Endothelial cell of umbilical vein (primary cell): ENCODE measurements around the gene SNX22. TPM values are rescaled to one million over a fixed set of nuclear protein-coding genes. Genes with fewer than 3 reads are reported as not detected.

ENCODE experiments used
- BruUV-seq: library from RNA; stranded (reverse); fragments of 400-500 nt; replicated peaks from 2 replicates; lab custom pipeline; 2021; lab: Mats Ljungman, UMichigan
- CTCF ChIA-PET: fragments of 300-600, 350-600 bp; sonication (Branson Sonifier 250); formaldehyde crosslinking; loops from one replicate; lab custom pipeline; 2021; ENCODE audit warnings: antibody characterized with exemption, inconsistent platforms; lab: Charles Lee
- POLR2A ChIA-PET: fragments of 300-600, 350-600 bp; sonication (Branson Sonifier 250); formaldehyde crosslinking; loops from one replicate; lab custom pipeline; 2021; ENCODE audit warnings: antibody characterized with exemption, inconsistent platforms; lab: Charles Lee
- DNase-seq: peaks from one replicate; pipeline ENCODE4 v3.0.0-alpha.2; 2011; ENCODE audit warnings: low read depth, low spot score
- FAIRE-seq: peaks from 2 replicates; lab custom pipeline; 2011; peaks lifted over from hg19 to GRCh38; lab: Jason Lieb, UNC
- H2AFZ ChIP-seq: 2 replicates; pipeline ENCODE4 v1.6.0; 2012; ENCODE audit warnings: low read depth, low read length, control low read depth, inconsistent platforms
- H3K27ac ChIP-seq: 2 replicates; pipeline ENCODE4 v1.5.1; 2011; ENCODE audit warnings: low read depth, mild to moderate bottlenecking, control low read depth, low read length, moderate library complexity; ENCODE audit not compliant: insufficient read depth
- H3K27me3 ChIP-seq, 2 experiments: 2 replicates each; pipeline versions ENCODE4 v1.6.0 to v1.6.1; 2011; ENCODE audit warnings: low read length in 2 of 2, mixed read lengths in 1 of 2; ENCODE audit not compliant: control insufficient read depth in 2 of 2, insufficient read depth in 2 of 2
- H3K36me3 ChIP-seq, 2 experiments: 2 replicates in 1 of 2; 3 replicates in 1 of 2; pipeline ENCODE4 v1.5.1; 2011; ENCODE audit warnings: low read length in 2 of 2, mild to moderate bottlenecking in 1 of 2, moderate library complexity in 1 of 2; ENCODE audit not compliant: control insufficient read depth in 2 of 2, insufficient read depth in 2 of 2; ENCODE audit errors: extremely low read depth in 1 of 2
- H3K4me1 ChIP-seq: 3 replicates; pipeline ENCODE4 v1.5.1; 2011; ENCODE audit warnings: mild to moderate bottlenecking, low read length; ENCODE audit not compliant: control insufficient read depth, insufficient read depth; ENCODE audit errors: extremely low read depth
- H3K4me2 ChIP-seq: 2 replicates; pipeline ENCODE4 v1.6.1; 2011; ENCODE audit warnings: low read length, control low read depth, mixed read lengths; ENCODE audit not compliant: insufficient read depth
- H3K4me3 ChIP-seq, 3 experiments: fragments of 200-600 bp in 1 of 3; sonication (generic), shearing (Covaris generic) in 1 of 3; replicated peaks in 1 of 3; 2 replicates each; pipeline ENCODE4 v1.5.1; 2011 to 2016; ENCODE audit warnings: control low read depth in 3 of 3, low read length in 3 of 3, mild to moderate bottlenecking in 2 of 3, inconsistent platforms in 1 of 3, low read depth in 1 of 3, moderate library complexity in 1 of 3; ENCODE audit not compliant: insufficient read depth in 1 of 3
- H3K79me2 ChIP-seq: 2 replicates; pipeline ENCODE4 v1.6.0; 2012; ENCODE audit warnings: low read length, inconsistent platforms; ENCODE audit not compliant: control insufficient read depth, insufficient read depth
- H3K9ac ChIP-seq: replicated peaks from 2 replicates; pipeline ENCODE3; 2011; ENCODE audit warnings: low read length, control low read depth; ENCODE audit not compliant: insufficient read depth; ENCODE audit errors: extremely low read depth
- H3K9me1 ChIP-seq: replicated peaks from 3 replicates; pipeline ENCODE4 v1.6.0; 2011; ENCODE audit warnings: mild to moderate bottlenecking, low read length; ENCODE audit not compliant: control insufficient read depth, insufficient read depth; ENCODE audit errors: extremely low read depth
- H3K9me3 ChIP-seq: replicated peaks from 2 replicates; pipeline ENCODE4 v1.5.1; 2012; ENCODE audit warnings: low read length, inconsistent platforms; ENCODE audit not compliant: control insufficient read depth, insufficient read depth
- H4K20me1 ChIP-seq: replicated peaks from 2 replicates; pipeline ENCODE3; 2011; ENCODE audit warnings: mild to moderate bottlenecking, low read length; ENCODE audit not compliant: control insufficient read depth, insufficient read depth; ENCODE audit errors: extremely low read depth
- EZH2 ChIP-seq: IDR thresholded peaks from 2 replicates; pipeline ENCODE4 v1.6.1; 2012; ENCODE audit warnings: borderline replicate concordance, low read depth, mild to moderate bottlenecking, moderate library complexity, low read length, inconsistent platforms; ENCODE audit not compliant: severe bottlenecking
- GATA2 ChIP-seq: IDR thresholded peaks from 2 replicates; pipeline ENCODE4 v1.7.0; 2011; ENCODE audit warnings: low read depth, mild to moderate bottlenecking, moderate library complexity, mixed read lengths, low read length; ENCODE audit not compliant: insufficient read length, insufficient read depth
- MYC ChIP-seq: IDR thresholded peaks from one replicate; pipeline ENCODE4 v1.6.1; 2011; ENCODE audit warnings: mild to moderate bottlenecking, low read depth, low read length
- dilution Hi-C: fragments of 300-500 bp; cut with MboI; formaldehyde crosslinking; loops from one replicate; pipeline ENCODE4 v1.15.0; 2019; ENCODE audit warnings: low sequenced_read_pairs; ENCODE audit not compliant: extremely low pct_ligation_motif_present
- intact Hi-C: fragments of 100-400 bp; cut with micrococcal nuclease; formaldehyde crosslinking; loops from one replicate; pipeline ENCODE4 v1.10.0; 2022
- polyA plus RNA-seq, 4 experiments: library from polyadenylated mRNA; depleted of rRNA in 3 of 4; stranded (reverse) in 3 of 4; unstranded in 1 of 4; fragments of >200 nt; gene quantifications; 2 replicates each; pipeline versions ENCODE4 v1.2.1 to v1.2.3, GENCODE V29; 2011 to 2012; ENCODE audit warnings: missing spikeins in 1 of 4
- total RNA-seq: library from RNA; stranded (reverse); gene quantifications from 2 replicates; pipeline ENCODE4 v1.2.3, GENCODE V29; 2021

The SNX22 gene
- total and polyA plus RNA-seq, 2 donors (not counting 3 experiments of a cell fraction or from before 2014, with no cell fraction given): 0.14 to 0.73 TPM

DNA sequence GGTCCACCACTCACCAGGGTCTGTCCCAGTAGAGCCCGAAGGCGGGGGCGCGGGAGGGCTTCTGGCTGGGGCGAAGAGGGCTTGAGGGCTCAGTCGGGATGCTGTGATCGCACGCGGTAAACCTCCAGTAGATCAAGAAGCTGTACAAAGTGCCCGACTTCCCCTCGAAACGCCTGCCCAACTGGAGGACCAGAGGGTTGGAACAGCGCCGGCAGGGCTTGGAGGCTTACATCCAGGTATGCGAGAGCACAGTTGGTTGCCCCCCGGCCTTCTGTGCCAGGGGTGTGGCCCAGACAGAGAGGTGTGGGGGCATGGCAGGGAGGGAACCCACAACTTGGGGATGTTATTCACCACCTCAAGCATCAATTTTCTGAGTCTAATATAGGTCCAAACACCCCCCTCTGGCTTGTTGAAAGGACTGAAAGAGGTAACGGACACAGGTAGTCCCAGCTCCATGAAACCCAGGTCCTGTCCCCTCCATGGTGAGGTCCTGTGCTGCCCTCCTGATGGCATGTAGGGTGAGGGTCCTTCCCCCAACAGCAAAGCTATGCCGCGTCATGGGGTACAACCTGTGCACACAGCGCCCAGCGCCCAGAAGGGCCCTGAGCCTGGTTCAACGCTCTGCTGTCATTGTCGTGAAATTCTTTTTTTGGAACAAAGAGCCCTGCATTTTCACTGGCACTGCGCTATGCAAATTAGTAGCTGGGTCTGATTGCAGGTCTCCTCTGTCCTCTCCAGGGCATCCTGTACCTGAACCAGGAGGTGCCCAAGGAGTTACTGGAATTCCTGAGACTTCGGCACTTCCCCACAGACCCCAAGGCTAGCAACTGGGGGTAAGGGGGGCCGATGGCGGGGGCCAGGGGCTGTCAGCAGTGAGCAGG lies 1.2 kb downstream of the SNX22 start:
- TF ChIP-seq GATA2 (no peak), MYC (no peak), EZH2 (peak; percentile 78)
- Histone ChIP-seq H3K36me3 (peaks cover 11 to 25% of the 10 kb centered on the region in 2 experiments), H3K4me3 (peak overlapping the region in 1 of 3 experiments; percentile 32), H4K20me1 (no peaks in the 10 kb centered on the region), H3K27ac (no peak overlapping the region), H3K4me2 (no peak overlapping the region), H3K9me3 (no peaks in the 10 kb centered on the region), H3K9me1 (no peaks in the 10 kb centered on the region), H3K4me1 (peaks cover 5% of the 10 kb centered on the region), H2AFZ (no peak overlapping the region), H3K79me2 (peaks cover 4% of the 10 kb centered on the region), H3K9ac (no peak overlapping the region), H3K27me3 (peaks cover 5 to 12% of the 10 kb centered on the region in 2 experiments)
- no TSS peak for BruUV-seq
- DNase-seq (no peak), FAIRE-seq (no peak)
- intact Hi-C loops: loop anchor here (1.0 to 5.0 kb wide), 3 partner anchors 56 to 542 kb away; no protein-coding TSS in a partner anchor
- ChIA-PET CTCF (interaction anchor here (0.6 to 4.0 kb wide), 21 partner anchors 8 to 542 kb away, joined by 3 to 33 read pairs (median 5); partner anchors contain the start of genes CIAO2A, PPIB, SNX1 and TRIP4), POLR2A (interaction anchor here (1.2 kb wide), 1 partner anchor 59 kb away, joined by 3 read pairs; the partner anchor contains the start of gene CIAO2A)
- dilution Hi-C loops: no loop called here
